Sigmoid colon (tissue), 3 donors: ENCODE data around the gene CAPZA1.

Experiments
- CTCF ChIP-seq, 4 experiments: fragments of 450-650 bp in 3 of 4; fragments of 200-600 bp in 1 of 4; IDR thresholded peaks; one replicate each; pipeline ENCODE4 v1.5.1; 2016 to 2019; ENCODE audit warnings: antibody characterized with exemption in 4 of 4, mild to moderate bottlenecking in 3 of 4, moderate library complexity in 2 of 4
- POLR2A ChIP-seq, 2 donors: fragments of 450-650 bp; IDR thresholded peaks; one replicate each; pipeline ENCODE4 v1.6.1; 2016; ENCODE audit warnings: antibody characterized with exemption in 2 of 2, mild to moderate bottlenecking in 2 of 2, moderate library complexity in 2 of 2

GRCh38 chr1:112589766-112590165, 29.9 kb upstream of the CAPZA1 start:
- TF ChIP-seq CTCF (IDR thresholded peaks at IDR 0.05), result no peak
- TF ChIP-seq POLR2A (IDR thresholded peaks at IDR 0.05), result no peak
